OCI-LY3 (cell line): Measurements from ENCODE around the gene RFTN1.

Experiments used
- EZH2phosphoT487 ChIP-seq: fragments of 200-600 bp; shearing (Covaris generic); IDR thresholded peaks from 2 replicates; pipeline ENCODE4 v1.6.1; 2018; ENCODE audit warnings: antibody characterized with exemption, mixed run types, low read depth
- TF ChIP-seq, protein P1 (sequence below): fragments of 200-600, 300-600 bp; sonication (generic); IDR thresholded peaks from 2 replicates; pipeline ENCODE4 v1.5.1; 2014; ENCODE audit warnings: antibody characterized with exemption, low read length, low read depth

- TF ChIP-seq, protein P1, sequence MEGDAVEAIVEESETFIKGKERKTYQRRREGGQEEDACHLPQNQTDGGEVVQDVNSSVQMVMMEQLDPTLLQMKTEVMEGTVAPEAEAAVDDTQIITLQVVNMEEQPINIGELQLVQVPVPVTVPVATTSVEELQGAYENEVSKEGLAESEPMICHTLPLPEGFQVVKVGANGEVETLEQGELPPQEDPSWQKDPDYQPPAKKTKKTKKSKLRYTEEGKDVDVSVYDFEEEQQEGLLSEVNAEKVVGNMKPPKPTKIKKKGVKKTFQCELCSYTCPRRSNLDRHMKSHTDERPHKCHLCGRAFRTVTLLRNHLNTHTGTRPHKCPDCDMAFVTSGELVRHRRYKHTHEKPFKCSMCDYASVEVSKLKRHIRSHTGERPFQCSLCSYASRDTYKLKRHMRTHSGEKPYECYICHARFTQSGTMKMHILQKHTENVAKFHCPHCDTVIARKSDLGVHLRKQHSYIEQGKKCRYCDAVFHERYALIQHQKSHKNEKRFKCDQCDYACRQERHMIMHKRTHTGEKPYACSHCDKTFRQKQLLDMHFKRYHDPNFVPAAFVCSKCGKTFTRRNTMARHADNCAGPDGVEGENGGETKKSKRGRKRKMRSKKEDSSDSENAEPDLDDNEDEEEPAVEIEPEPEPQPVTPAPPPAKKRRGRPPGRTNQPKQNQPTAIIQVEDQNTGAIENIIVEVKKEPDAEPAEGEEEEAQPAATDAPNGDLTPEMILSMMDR: no peak
- TF ChIP-seq EZH2phosphoT487: no peak
Measured at GRCh38 chr3:16364323-16364722, 149.2 kb downstream of the RFTN1 start.
